Ovary (tissue), 3 donors: ENCODE measurements around the gene DGKE.

Experiments
- CTCF ChIP-seq, 3 donors: fragments of 450-650 bp in 2 of 3; fragments of 200-600 bp in 1 of 3; IDR thresholded peaks; one replicate each; pipeline versions ENCODE4 v1.5.1 to v1.8.0; 2016 to 2022; ENCODE audit warnings: antibody characterized with exemption in 3 of 3, mild to moderate bottlenecking in 1 of 3
- POLR2A ChIP-seq: fragments of 450-650 bp; IDR thresholded peaks from one replicate; pipeline ENCODE4 v1.6.1; 2017; ENCODE audit warnings: antibody characterized with exemption, mild to moderate bottlenecking, moderate library complexity
- donor health status: DM: no; HTN: no; CAD: no.

GRCh38 chr17:56849131-56849530 lies 15.2 kb downstream of the DGKE start:
- TF ChIP-seq CTCF (IDR thresholded peaks at IDR 0.05) (no peak), POLR2A (no peak)
